GM10266 (cell line): Measurements from ENCODE around the gene JAGN1.
"Not testable (repeated sequence)": the region's sequence is repeated elsewhere in the genome, so short reads cannot be mapped to it uniquely, and the experiment has no call there.

Experiments used
- DNase-seq: peaks from one replicate; pipeline ENCODE4 v3.0.0; 2012; ENCODE audit errors: extremely low spot score
- TF ChIP-seq, protein P1 (sequence below): IDR thresholded peaks from 2 replicates; pipeline ENCODE4 v1.5.1; 2012; ENCODE audit warnings: mild to moderate bottlenecking, low read depth; ENCODE audit not compliant: control insufficient read depth, insufficient read depth; ENCODE audit errors: missing control alignments

JAGN1 gene

DNA sequence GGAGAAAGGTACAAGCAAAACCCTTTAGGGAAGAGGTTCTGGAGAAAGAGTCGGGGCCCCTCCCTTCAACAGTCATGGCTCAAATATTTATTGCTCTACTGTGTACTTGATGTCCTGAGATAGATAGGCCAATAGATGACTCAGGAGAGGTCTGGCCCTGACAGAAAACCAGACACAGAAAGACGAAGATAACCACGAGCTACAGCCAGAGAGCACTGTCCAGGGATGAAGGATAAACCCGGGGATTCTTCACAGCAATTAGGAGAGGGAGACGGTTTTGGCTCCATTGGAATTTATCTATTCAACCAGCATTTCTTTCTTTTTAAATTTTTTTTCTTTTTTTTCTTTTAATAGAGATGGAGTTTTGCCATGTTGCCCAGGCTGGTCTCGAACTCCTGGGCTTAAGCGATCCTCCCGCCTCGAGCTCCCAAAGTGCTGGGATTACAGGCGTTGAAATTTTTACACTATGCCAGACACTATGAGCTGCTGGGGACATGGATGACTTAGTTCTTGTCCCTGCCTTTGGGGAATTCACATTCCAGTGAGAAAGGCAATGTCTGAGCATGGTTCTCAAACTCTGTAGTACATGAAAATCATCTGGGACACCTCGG lies 5.8 kb upstream of the JAGN1 start:
- DNase-seq, result no peak
- TF ChIP-seq, protein P1, sequence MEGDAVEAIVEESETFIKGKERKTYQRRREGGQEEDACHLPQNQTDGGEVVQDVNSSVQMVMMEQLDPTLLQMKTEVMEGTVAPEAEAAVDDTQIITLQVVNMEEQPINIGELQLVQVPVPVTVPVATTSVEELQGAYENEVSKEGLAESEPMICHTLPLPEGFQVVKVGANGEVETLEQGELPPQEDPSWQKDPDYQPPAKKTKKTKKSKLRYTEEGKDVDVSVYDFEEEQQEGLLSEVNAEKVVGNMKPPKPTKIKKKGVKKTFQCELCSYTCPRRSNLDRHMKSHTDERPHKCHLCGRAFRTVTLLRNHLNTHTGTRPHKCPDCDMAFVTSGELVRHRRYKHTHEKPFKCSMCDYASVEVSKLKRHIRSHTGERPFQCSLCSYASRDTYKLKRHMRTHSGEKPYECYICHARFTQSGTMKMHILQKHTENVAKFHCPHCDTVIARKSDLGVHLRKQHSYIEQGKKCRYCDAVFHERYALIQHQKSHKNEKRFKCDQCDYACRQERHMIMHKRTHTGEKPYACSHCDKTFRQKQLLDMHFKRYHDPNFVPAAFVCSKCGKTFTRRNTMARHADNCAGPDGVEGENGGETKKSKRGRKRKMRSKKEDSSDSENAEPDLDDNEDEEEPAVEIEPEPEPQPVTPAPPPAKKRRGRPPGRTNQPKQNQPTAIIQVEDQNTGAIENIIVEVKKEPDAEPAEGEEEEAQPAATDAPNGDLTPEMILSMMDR, result no peak

DNA sequence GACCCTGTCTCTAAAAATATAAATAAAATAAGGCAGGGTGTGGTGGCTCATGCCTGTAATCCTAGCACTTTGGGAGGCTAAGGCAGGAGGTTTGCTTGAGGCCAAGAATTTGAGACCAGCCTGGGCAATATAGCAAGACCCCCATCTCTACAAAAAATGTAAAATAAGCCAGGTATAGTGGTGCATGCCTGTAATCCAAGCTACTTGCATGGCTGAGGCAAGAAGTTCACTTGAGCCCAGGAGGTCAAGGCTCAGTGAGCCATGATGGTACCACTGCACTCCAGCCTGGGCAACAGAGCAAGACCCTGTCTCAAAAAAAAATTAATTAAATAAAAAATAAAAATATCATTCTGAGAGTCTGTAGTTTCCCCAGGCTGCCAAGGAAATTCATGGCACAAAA lies 4.1 kb upstream of the JAGN1 start:
- no peak for DNase-seq
- TF ChIP-seq, protein P1, result no peak

DNA sequence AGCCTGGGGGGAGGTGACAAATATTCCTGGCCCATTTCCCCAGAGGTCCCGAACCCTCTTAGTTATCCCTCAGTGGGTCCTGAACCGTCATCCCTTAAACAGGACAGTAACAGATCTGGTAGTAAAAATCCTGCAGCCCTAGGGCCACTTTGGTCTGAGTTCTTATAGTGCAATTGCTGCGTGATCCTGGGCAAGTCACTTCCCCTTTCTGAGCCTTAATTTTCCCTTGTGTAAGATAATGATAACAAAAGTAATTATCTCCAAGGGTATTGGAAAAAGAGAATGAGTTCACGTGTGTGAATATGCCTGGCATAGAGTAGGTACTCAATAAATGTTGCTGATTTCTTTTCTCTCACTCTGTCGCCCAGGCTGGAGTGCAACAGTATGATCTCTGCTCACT lies 2.9 kb upstream of the JAGN1 start:
- TF ChIP-seq, protein P1, result no peak
- no peak for DNase-seq

DNA sequence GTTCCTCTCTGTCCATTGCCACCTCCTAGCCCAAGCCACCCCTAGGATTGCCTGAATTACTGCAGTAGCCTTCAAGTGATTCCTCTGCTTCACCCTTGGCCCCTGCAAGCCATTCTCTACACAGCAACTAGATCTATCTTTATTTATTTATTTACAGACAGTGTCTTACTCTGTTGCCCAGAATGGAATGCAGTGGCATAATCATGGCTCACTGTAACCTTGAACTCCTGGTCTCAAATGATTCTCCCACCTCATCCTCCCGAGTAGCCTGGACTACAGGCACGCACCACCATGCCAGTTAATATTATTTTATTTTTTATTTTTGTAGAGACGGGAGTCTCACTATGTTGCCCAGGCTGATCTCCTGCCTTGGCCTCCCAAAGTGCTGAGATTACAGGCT lies 1.9 kb upstream of the JAGN1 start:
- no peak for DNase-seq
- TF ChIP-seq, protein P1, result no peak

DNA sequence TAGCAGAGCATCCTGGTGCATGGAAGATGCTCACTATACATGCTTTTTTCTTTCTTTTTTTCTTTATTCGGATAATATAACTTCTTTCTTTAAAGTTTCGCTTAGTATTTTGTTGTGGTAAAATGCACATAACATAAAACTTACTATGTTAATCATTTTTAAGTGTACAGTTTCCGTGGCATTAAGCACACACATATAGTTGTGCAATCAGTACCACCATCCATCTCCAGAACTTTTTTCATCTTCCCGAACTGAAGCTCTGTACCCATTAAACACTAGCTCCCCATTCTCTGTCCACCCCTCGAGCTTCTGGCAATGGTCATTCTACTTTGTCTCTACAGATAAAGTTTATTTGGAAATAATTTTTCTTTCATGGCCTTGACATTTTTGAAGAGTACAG lies 1.0 kb upstream of the JAGN1 start:
- DNase-seq, result no peak
- TF ChIP-seq, protein P1, result no peak

DNA sequence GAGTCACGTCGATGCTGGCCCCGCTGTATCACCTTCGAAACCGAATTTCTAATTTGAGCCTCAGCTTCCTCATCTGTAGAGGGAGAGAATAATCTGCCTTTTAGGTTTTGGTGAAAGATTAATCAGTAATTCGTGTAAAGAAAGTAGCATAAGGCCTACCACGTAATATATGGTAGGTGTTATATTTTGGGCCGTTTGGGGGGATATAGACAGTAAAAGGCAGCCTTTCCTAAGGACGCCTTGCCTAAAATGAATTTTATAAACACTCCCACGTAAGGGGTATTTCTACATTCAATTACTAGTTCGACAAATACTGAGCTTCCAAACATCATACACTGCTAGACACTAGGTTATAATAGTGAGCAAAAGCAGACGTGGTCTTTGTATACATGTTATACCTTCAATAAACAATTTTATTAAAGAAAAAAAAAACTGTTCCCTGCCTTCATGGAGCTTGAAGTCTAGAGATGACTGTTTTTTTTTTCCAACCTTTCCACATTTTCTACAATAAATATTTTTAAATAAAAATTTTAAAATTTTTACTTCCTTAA lies 737 bp downstream of the JAGN1 start:
- no peak for DNase-seq
- TF ChIP-seq, protein P1, result no peak

DNA sequence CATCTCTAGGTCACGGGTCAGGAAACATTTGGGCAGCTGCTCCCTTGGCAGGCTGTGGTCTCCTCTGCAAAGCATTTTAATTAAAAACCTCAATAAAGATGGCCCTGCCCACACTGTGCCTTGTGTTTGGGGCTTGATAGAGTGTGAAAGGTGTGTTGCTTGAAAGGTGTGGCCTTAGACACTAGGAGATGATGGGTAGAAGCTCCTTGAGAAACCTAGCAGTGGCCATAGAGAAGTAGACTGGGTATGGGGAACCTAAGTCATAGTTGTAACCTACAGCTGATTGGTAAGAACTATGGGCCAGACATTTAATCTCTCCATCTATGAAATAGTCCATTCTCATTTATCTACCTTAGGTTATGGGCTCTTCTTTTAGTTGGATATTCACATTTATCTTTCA lies 3.3 kb downstream of the JAGN1 start:
- TF ChIP-seq, protein P1, result no peak
- DNase-seq, result no peak

DNA sequence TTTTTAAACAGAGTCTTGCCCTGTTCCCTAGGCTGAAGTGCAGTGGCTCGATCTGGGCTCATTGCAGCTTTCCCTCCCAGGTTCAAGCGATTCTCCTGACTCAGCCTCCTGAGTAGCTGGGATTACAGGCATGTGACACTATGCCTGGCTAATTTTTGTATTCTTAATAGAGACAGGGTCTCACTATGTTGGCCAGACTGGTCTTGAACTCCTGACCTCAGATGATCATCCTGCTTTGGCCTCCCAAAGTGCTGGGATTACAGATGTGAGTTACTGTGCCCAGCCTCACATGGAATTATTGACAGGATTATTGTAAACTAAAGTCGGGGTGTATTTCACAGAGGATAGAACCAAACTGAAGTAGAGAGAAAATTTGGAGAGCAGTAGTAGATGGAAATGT lies 5.3 kb downstream of the JAGN1 start:
- not testable (repeated sequence) for DNase-seq

DNA sequence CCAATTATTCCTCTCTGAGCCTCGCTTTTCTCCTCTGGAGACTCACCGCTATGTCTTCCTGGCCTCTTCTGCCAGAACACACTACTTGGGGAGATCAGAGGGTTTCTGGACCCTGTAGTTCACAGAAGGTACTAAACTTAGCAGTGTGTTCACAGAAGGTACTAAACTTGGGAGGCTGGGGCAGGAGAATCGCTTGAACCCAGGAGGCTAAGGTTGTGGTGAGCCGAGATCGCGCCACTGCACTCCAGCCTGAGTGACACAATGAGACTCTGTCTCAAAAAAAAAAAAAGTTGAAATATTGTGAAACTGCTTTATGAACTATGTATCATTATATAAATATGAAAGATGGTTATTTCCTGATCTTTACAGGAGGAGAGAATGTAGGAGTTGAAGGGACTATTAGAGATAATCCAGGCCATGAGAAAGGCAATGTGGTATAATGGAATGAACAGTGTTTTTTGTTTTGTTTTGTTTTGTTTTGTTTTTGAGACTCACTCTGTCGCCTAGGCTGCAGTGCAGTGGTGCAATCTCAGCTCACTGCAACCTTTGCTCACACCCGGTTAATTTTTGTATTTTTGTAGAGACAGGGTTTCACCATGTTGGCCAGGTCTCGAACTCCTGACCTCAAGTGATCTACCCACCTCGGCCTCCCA lies 6.5 kb downstream of the JAGN1 start:
- not testable (repeated sequence) for DNase-seq
